ENCODE data around the gene VWA5A.

The VWA5A gene, protein sequence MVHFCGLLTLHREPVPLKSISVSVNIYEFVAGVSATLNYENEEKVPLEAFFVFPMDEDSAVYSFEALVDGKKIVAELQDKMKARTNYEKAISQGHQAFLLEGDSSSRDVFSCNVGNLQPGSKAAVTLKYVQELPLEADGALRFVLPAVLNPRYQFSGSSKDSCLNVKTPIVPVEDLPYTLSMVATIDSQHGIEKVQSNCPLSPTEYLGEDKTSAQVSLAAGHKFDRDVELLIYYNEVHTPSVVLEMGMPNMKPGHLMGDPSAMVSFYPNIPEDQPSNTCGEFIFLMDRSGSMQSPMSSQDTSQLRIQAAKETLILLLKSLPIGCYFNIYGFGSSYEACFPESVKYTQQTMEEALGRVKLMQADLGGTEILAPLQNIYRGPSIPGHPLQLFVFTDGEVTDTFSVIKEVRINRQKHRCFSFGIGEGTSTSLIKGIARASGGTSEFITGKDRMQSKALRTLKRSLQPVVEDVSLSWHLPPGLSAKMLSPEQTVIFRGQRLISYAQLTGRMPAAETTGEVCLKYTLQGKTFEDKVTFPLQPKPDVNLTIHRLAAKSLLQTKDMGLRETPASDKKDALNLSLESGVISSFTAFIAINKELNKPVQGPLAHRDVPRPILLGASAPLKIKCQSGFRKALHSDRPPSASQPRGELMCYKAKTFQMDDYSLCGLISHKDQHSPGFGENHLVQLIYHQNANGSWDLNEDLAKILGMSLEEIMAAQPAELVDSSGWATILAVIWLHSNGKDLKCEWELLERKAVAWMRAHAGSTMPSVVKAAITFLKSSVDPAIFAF

DNA sequence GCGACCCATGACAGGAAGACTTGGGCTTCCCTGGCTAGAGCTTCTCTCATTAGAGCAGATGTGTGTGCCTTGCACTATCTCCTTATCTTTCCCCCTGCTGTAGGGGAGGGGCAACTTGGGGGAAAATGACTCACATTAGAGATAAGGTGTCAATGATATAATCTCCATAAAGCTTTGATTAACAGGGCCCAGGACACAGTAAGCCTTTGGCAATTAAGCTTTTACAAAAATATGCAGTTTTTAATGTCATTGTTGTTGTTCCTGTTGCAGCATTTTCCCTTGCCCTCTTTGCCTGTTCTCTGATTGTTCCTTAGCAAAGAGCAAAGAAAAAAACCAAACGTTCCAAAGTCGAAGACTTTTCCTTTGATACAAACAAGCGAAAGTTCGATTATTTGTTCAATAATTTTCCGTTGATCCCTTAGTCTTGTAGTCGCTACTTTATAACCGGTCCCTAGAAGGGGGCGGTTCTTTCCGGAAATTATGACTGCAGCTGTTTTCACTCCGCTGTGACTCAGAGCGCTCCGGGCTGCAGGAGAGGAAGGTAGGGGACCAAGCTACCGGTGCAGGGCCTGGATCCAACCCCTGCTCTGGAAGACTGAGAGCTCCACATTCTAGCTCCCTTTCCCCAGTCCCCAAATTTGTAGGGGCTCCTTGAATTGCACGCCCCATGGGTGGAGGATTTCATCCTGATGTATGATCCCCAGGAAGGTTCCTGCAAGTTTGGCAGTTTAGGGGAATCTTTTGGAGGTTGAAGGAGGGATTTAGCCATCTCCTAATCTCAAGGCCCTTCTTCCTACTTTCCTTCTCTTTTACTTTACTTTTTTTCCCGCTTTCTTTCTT, at the start of gene VWA5A:
Gene VWA5A (plus strand): TSS at position 509 of the 840 bp plus-strand sequence. CDS start 2,062 bp downstream, outside the sequence.
- peak; percentile 88 for DNase-seq

- no peak for DNase-seq
These were observed 46.6 kb upstream of the VWA5A start for GRCh38 chr11:124068601-124069110.

GRCh38 chr11:124069429-124070401, 45.5 kb upstream of the VWA5A start:
- DNase-seq = peak; percentile 61

DNA sequence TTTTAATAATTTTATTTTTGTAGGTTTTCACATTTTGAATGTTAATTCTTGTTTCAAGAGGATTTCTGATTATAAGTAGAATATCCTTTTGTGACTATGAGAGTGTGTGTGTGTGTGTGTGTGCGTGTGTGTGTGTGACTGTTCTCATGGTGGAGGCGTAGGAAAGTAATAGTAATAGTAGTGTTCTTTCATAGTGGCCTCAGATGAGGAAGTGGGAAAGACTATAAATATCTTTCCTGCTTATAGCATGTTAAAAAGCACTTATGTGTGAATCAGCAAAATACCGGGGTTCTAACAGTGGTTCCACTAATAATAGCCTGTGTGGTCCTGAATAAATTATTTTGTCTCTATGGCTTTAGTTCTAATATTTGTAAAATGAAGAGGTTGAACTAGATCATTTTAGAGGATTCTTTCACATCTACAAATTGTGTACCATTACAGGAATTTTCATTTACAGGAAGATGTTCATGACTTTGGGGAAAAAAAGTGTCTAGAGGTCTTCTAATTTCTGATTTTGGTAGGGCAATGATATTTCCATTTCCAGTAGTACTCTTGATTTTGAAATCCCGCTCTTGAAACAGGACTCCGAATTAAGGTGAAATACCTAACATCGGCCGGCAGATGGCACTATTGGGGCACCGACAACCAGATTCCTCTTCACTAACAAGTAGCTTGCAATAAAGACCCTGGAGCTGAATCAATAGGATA, 44.2 kb upstream of the VWA5A start:
- DNase-seq = peak; percentile 83

DNA sequence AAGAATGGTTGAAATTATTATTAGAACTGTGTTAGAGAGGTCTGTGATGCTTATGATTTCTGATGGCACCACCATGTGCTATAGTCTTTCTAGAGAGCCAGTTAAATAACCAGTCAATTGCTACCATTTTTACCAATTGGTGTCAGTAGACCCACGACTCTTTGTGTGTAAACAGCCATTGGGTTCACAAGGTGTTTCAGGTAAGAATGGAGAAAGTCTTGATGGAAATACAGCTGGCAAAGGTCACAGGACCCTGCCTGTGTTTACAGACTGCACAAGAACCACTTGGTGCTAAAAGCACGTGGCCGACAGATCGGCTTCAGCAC, 43.7 kb upstream of the VWA5A start:
- no peak for DNase-seq

DNA sequence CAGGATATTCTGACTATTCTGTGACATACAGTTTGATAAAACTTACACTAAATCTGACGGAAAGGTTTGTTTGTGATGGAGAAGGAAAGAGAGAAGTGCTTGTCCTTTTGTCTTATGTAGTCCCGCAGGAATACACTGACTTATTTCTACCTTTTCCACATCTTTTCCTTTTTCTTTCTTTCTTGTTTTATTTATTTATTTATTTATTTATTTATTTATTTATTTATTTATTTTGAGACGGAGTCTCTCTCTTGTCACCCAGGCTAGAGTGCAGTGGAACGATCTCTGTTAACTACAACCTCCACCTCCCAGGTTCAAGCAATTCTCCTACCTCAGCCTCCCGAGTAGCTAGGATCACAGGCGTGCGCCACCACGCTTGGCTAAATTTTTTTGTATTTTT, 43.1 kb upstream of the VWA5A start:
- no peak for DNase-seq

DNA sequence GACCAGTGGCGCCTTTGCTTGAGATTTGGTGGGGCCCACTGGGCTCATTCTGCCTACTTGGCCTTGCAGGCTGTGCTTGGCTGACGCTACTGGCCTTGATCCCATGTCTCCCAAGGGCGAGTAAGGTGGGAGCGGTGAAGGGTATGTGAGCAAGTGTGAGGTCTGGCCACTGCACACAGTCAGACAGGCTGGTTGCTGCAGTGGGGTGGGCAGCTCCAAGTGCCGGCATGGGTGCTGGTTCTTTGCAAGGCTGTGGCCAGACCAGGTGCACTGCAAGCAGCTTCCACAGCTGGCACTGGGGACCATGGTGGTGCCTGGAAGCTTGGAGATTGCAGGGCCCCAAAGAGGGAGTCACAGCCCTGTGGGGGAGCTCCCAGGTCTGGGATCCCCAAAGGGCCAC, 40.7 kb upstream of the VWA5A start:
- no peak for DNase-seq

DNA sequence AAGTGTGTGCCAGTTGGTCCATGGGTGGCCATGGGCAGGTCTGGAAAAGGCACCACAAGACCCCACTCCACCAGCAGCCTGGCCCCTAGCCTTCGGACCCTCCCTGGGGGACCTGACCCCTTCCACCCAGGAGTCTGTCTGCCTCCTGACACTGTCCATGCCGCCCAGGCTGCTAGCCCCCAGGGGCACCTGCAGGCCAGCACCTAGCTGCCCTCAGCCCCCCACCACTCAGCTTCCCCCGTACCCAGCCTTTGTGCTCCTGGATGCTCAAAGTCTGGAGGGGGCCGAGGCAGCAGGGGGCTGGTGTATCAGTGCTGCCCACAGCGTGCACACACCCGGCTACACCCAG, 39.8 kb upstream of the VWA5A start:
- no peak for DNase-seq

GRCh38 chr11:124075841-124076651, 39.2 kb upstream of the VWA5A start:
- DNase-seq = peak; percentile 51

- no peak for DNase-seq
These were observed 38.0 kb upstream of the VWA5A start for GRCh38 chr11:124077266-124077665.

DNA sequence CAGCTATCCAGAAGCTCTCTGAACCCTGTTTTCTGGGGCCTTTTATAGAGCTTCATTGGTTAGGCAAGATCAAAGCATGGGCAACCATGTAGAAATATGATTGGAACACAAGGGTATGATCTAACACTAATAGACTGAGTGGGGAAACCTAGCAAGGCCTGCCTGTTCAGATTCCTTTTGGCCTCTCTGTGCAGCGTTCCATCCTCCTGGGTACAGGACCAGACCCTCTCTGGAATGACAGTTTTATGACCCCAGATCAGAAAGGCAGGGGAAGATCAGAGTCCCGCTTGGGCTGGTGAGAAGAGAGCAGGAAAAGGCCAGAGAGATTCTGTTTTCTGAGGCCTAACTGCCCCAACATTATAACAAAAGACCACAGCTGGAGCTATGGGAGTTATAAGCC, 36.7 kb upstream of the VWA5A start:
- DNase-seq = no peak

GRCh38 chr11:124079631-124080326, 35.5 kb upstream of the VWA5A start:
- DNase-seq = no peak

DNA sequence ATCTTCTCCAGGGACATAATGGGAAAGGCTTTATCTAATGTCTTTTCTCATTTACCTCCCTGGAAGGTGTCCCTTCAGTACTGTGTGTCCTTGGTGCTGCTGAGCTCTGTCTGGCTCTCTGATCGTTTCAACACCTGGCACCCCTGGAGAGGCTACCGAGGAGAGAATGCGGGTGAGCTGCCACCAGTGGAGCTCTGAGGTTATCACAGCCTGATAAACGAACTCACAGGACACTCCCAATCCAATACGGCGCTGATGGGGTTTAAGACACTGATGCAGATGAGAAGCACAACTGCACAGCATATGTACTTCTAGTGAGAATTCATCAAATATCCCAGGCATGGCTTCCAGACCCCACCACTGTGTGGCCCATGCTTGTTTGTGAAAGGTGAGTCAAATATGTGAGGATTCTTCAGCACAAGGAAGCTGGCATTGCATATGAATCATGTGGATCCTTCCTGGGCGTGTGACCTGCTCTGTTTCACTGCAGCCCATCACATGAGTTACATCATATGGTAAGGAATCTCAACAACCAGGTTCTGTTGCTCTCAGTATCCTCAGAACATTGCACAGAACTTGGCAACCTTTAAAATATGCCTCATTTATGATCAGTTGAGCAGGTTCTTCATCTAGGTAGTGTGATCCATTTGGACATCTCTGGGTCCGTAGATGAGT, 34.8 kb upstream of the VWA5A start:
- DNase-seq = no peak

- DNase-seq = no peak
These were observed 33.8 kb upstream of the VWA5A start for GRCh38 chr11:124081483-124081882.

DNA sequence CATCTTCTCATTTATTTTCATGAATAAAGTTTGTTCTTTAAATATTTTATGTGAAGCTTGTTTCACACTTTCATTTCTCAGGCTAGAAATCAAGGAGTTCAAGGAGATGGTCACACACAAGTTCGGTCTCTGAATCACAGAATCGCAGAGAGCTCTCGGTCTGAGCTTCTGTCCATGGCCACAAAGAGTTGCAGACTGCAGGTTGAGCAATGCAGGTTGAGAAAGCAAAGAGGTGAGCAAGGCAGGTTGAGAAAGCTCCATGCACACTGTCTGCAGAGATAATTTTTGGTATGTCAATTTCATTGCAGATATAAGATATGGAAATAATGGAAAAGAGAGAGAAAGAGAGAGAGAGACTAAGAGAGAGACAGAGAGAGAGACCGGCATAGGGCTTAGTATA, 32.9 kb upstream of the VWA5A start:
- DNase-seq = no peak

- DNase-seq = no peak
These were observed 29.7 kb upstream of the VWA5A start for GRCh38 chr11:124085583-124085982.

DNA sequence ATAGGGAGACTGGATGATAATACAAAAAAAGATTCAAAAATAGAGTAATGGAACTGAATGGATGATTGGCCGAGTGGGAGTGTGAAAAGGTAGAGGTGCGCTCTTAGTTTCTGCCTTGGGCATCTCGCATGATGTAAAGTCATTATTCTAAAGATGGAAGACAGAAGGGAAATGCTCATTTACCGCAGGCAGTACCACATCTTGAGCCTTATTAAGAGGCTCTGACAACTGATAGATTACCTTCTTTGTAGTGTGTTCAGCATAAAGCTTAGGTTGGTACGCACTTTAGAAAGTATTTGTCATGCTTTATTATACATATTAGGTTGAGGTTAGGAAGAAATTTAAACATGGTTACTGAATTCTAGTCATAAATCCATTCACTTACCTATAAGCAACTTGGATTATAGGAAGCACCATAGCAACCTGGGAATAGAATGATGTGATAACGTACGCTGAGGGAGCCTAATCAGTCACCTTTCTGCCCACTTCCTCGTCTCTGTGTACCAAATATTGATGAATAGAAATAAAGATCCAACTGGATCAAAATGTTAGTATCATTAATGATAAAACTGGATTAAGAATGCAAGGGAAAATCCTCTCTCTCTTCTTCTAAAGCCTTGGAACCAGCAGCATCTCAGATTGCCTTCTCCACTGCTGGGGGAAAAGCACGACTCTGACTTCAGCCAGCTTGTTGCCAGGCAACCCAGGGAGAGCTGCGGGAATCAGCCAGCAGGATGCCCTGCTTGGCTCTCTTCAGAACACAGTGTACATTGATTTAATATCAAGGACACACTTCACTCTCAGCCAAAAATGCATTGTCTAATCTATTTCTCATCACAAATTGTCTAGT, 29.0 kb upstream of the VWA5A start:
- DNase-seq = no peak

GRCh38 chr11:124090996-124091395, 24.3 kb upstream of the VWA5A start:
- DNase-seq = no peak
